Esophagus squamous epithelium (tissue), 4 donors: Measurements from ENCODE around the gene ZSCAN30.

Experiments used
- POLR2A ChIP-seq, 4 donors: fragments of 450-650 bp; IDR thresholded peaks; one replicate each; pipeline ENCODE4 v1.6.1; 2017; ENCODE audit warnings: antibody characterized with exemption in 4 of 4, mild to moderate bottlenecking in 4 of 4, moderate library complexity in 3 of 4
- TF ChIP-seq, protein P1 (sequence below), 6 experiments: fragments of 450-650 bp in 4 of 6; fragments of 200-600 bp in 2 of 6; sonication (generic) in 2 of 6; IDR thresholded peaks; one replicate each; pipeline ENCODE4 v1.5.1; 2016 to 2019; ENCODE audit warnings: antibody characterized with exemption in 6 of 6, mild to moderate bottlenecking in 4 of 6, moderate library complexity in 4 of 6

DNA sequence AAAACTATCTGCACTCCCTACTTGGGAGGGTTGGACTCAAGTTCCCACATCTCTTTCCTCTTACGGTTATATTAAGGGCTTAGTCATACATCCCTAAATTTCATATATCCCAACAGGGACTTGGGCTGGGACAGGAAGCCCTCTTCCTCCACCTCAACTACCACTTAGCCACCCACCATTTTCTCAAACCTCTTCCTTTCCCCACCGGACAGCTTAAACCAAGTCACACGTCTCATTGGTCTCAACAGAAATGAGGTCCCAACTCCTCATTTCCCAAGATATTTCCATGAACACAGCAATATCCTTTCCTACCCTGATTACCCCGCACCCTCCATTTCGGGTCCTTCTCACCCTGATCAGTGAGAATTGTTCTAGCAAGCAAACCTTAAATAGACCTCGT is 736 bp downstream of the ZSCAN30 start:
- TF ChIP-seq POLR2A (IDR thresholded peaks at IDR 0.05): no peak
- TF ChIP-seq, protein P1, sequence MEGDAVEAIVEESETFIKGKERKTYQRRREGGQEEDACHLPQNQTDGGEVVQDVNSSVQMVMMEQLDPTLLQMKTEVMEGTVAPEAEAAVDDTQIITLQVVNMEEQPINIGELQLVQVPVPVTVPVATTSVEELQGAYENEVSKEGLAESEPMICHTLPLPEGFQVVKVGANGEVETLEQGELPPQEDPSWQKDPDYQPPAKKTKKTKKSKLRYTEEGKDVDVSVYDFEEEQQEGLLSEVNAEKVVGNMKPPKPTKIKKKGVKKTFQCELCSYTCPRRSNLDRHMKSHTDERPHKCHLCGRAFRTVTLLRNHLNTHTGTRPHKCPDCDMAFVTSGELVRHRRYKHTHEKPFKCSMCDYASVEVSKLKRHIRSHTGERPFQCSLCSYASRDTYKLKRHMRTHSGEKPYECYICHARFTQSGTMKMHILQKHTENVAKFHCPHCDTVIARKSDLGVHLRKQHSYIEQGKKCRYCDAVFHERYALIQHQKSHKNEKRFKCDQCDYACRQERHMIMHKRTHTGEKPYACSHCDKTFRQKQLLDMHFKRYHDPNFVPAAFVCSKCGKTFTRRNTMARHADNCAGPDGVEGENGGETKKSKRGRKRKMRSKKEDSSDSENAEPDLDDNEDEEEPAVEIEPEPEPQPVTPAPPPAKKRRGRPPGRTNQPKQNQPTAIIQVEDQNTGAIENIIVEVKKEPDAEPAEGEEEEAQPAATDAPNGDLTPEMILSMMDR (IDR thresholded peaks at IDR 0.05): no peak
